NOMO-1 treated with DMSO at 0.1 percent for 48 hours (cell line): Measurements from ENCODE around the gene GAB2.
"Not testable (repeated sequence)": the region's sequence is repeated elsewhere in the genome, so short reads cannot be mapped to it uniquely, and the experiment has no call there.

Source experiments
- DNase-seq: peaks from one replicate; lab custom pipeline; 2025; ENCODE audit not compliant: unreplicated experiment; lab: John Stamatoyannopoulos, UW

Gene GAB2

GRCh38 chr11:78371221-78371891, 46.3 kb downstream of the GAB2 start:
- no peak for DNase-seq

DNA sequence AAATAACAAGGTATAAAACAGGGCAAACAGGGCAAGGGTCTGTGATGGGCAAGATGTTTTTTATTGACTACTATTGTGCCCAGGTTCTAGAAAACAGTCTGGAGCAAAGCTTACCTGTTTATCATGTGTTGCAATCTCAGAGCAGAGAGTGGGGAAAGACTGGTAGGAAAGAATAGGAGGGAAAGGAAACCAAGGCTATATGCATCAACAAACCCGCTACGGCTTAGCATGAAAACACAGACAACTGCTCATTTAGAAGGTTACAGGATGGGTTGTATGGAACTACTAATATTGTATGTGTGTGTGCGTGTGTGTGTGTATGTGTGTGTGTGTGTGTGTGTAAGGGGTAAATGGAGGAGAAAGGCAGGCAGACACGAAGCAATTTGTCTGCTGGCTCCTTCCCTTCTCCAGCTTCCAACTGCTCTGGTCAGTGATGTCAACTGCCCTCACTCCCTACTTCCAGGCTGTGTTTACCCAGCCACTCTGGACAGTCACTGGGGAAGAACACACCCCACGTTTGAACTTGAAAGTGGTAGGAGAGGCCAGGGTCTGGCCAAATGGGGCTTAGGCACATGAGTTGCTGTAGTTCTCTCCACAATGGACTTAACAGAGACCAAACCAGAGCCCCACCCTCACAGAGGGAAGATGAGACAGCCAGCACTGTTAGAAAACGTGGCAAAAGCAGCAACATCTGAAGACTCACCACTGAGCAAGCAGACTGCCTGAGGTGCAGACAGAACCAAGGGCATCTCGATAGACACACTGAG, 47.0 kb downstream of the GAB2 start:
- DNase-seq: no peak

- no peak for DNase-seq
Observed at GRCh38 chr11:78365381-78365792, 52.2 kb downstream of the GAB2 start.

- no peak for DNase-seq
Observed at GRCh38 chr11:78364128-78364751, 53.4 kb downstream of the GAB2 start.

DNA sequence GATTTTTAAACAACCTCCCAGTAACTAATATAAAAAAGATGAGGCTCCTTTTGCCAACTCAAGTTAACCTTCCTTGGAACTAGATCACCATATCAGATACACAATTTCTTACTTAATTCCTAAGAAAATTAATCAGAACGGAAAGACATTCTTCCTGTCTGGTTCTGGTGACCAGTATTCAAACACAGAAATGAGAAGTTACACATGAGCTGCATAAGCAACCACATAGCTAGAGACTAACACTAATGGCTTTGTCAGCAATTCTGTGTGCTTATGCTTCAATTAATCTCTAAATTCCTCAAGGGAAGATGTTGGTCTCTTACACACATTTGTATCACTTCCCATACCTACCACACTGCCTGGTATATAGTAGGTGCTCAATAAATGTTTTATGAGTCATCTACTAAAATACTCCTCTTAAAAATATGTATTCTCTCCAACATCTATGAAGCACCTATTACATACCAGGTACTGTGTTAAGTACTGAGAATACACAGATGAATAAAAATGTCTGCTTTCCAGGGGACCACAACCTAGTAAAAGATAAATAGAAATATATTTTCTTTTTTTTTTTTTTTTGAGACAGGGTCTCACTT, 54.5 kb downstream of the GAB2 start:
- no peak for DNase-seq

- no peak for DNase-seq
Observed at GRCh38 chr11:78361228-78361627, 56.4 kb downstream of the GAB2 start.

- no peak for DNase-seq
Observed at GRCh38 chr11:78359921-78360320, 57.7 kb downstream of the GAB2 start.

DNA sequence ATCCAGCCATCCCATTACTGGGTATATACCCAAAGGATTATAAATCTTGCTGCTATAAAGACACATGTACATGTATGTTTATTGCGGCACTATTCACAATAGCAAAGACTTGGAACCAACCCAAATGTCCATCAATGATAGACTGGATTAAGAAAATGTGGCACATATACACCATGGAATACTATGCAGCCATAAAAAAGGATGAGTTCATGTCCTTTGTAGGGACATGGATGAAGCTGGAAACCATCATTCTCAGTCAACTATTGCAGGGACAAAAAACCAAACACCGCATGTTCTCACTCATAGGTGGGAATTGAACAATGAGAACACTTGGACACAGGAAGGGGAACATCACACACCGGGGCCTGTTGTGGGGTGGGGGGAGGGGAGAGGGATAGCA, 59.7 kb downstream of the GAB2 start:
- not testable (repeated sequence) for DNase-seq

DNA sequence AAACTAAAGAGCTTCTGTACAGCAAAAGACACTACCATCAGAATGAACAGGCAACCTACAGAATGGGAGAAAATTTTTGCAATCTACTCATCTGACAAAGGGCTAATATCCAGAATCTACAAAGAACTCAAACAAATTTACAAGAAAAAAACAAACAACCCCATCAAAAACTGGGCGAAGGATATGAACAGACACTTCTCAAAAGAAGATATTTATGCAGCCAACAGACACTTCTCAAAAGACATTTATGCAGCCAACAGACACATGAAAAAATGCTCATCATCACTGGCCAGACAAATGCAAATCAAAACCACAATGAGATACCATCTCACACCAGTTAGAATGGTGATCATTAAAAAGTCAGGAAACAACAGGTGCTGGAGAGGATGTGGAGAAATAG, 60.2 kb downstream of the GAB2 start:
- not testable (repeated sequence) for DNase-seq

GRCh38 chr11:78355742-78356141, 61.9 kb downstream of the GAB2 start:
- not testable (repeated sequence) for DNase-seq

DNA sequence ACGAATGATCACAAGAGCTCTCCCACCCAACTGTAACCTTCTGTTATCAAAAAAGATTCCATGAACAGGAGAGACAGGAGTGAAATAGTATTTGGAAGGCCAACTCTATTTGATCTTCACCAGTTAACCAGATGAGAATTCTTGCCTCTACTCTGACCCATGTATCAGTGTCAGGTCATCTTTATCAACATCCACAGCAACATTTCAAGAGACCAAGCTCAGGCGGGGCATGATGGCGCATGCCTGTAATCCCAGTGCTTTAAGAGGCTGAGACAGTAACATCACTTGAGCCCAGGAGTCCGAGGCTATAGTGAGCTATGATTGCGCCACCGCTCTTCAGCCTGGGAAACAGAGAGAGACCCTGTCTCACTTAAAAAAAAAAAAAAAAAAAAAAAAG, 62.3 kb downstream of the GAB2 start:
- DNase-seq: no peak

- no peak for DNase-seq
Observed at GRCh38 chr11:78354408-78355308, 63.0 kb downstream of the GAB2 start.

- DNase-seq: no peak
Observed at GRCh38 chr11:78351979-78352841, 65.4 kb downstream of the GAB2 start.

DNA sequence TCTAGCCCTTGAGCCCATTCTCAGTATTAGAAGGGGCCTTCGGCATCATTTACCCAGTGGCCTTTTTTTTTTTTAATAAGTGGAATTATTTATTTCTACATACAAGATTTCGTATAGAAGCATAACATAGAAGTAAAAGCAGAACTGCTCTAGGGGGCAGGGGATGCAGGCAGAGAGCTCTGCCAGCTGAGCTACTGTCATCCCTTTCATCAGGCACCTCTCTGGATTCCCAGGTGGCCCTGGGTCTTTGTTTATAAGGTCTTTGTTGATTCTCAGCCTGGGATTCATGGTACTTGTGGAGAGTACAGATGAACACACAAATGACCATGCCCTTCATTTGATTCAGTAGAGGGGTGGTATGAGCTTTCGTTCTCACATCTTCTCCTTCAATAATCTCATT, 66.4 kb downstream of the GAB2 start:
- peak; percentile 61 for DNase-seq

GRCh38 chr11:78350646-78351165, 66.9 kb downstream of the GAB2 start:
- DNase-seq: peak; percentile 86

- DNase-seq: peak; percentile 84
Observed at GRCh38 chr11:78350091-78350645, 67.5 kb downstream of the GAB2 start.

- DNase-seq: no peak
Observed at GRCh38 chr11:78349624-78350023, 68.0 kb downstream of the GAB2 start.

DNA sequence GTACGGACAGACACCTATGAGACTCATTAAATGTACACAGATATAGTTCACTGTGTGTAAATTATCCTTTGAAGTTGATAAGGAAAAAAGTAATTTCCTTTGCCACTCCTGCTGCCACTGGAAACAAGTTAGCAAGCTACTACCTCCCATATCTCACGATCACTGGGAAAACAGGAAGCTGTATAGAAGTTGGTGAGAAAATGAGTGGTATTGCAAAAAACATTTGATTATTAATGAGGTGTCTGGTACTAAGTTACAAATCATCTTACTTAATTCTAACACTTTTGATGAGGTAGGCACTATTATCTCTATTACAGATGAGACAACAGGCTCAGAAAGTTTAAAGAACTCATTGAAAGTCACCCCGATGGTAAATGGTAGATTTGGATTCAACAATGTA, 68.5 kb downstream of the GAB2 start:
- no peak for DNase-seq

DNA sequence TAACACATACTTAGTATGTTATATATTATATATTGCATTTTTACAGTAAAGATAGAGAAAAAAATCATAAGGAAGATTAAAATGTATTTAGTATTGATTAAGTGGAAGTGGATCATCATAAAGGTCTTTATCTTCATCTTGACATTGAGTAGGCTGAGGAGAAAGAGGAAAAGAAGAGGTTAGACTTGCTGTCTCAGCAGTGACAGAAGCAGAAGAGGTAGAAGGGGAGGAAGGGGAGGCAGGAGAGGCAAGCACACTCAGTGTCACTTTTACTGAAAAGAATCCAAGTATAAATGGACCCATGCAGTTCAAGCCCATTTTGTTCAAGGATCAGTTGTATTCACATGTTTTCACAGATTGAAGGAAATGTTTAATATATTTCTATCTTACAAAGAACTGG, 69.7 kb downstream of the GAB2 start:
- DNase-seq: no peak
